Progenitor cell of endocrine pancreas (in vitro differentiated cells): ENCODE measurements around the gene P4HTM. TPM values are rescaled to one million over a fixed set of nuclear protein-coding genes. Genes with fewer than 3 reads are reported as not detected.

Experiments used
- DNase-seq: peaks from one replicate; pipeline ENCODE4 v3.0.0; 2021; ENCODE audit warnings: low spot score; ENCODE audit not compliant: unreplicated experiment
- H3K27ac Mint-ChIP-seq: 2 replicates; pipeline ENCODE4 v1.8.0; 2021; ENCODE audit warnings: mild to moderate bottlenecking, moderate library complexity, mixed read lengths
- H3K27me3 Mint-ChIP-seq: 2 replicates; pipeline ENCODE4 v1.8.0; 2021; ENCODE audit warnings: mixed read lengths
- H3K36me3 Mint-ChIP-seq: 2 replicates; pipeline ENCODE4 v1.8.0; 2022; ENCODE audit warnings: mixed read lengths; ENCODE audit not compliant: insufficient read depth
- H3K4me1 Mint-ChIP-seq: 2 replicates; pipeline ENCODE4 v1.8.0; 2021; ENCODE audit warnings: low read depth, mixed read lengths
- H3K4me3 Mint-ChIP-seq: 2 replicates; pipeline ENCODE4 v1.8.0; 2021; ENCODE audit warnings: low read depth, mild to moderate bottlenecking, moderate library complexity, mixed read lengths
- H3K9me3 Mint-ChIP-seq: 2 replicates; pipeline ENCODE4 v1.8.0; 2021; ENCODE audit warnings: low read depth, mixed read lengths
- CTCF ChIP-seq: fragments of 200-600 bp; sonication (generic); IDR thresholded peaks from one replicate; pipeline ENCODE4 v1.5.0; 2021; ENCODE audit warnings: antibody characterized with exemption, mild to moderate bottlenecking; ENCODE audit not compliant: unreplicated experiment
- microRNA-seq: library from miRNA; unstranded; fragments of <30 nt; microRNA quantifications from one replicate; pipeline ENCODE4 v1.1.0, GENCODE V29; 2020; ENCODE audit warnings: borderline number of aligned reads; ENCODE audit not compliant: unreplicated experiment
- total RNA-seq: library from RNA; stranded (reverse); gene quantifications from 2 replicates; pipeline ENCODE4 v1.2.1, GENCODE V29; 2021

Gene P4HTM
- total RNA-seq, 1 donor from 2014 or later: 45.3 TPM

GRCh38 chr3:49034650-49035049 lies 44.6 kb downstream of the P4HTM start:
- Mint-ChIP-seq H3K9me3 (no peaks in the 10 kb centered on the region), H3K4me1 (no peaks in the 10 kb centered on the region), H3K4me3 (no peak overlapping the region), H3K36me3 (peaks cover 13% of the 10 kb centered on the region), H3K27me3 (no peaks in the 10 kb centered on the region), H3K27ac (peak overlapping the region; percentile 69)
- DNase-seq: no peak
- no peak for TF ChIP-seq CTCF

GRCh38 chr3:49035281-49035680 lies 45.2 kb downstream of the P4HTM start:
- H3K36me3 Mint-ChIP-seq: peaks cover 13% of the 10 kb centered on the region
- H3K9me3 Mint-ChIP-seq: no peaks in the 10 kb centered on the region
- no peak overlapping the region for H3K27ac Mint-ChIP-seq
- no peak for TF ChIP-seq CTCF
- no peaks in the 10 kb centered on the region for H3K4me1 Mint-ChIP-seq
- no peaks in the 10 kb centered on the region for H3K27me3 Mint-ChIP-seq
- H3K4me3 Mint-ChIP-seq: no peak overlapping the region
- DNase-seq: no peak

- Mint-ChIP-seq H3K27ac (peak overlapping the region; percentile 41), H3K4me1 (no peaks in the 10 kb centered on the region), H3K9me3 (no peaks in the 10 kb centered on the region), H3K36me3 (peaks cover 25% of the 10 kb centered on the region), H3K4me3 (no peak overlapping the region), H3K27me3 (no peaks in the 10 kb centered on the region)
- TF ChIP-seq CTCF: no peak
- DNase-seq: no peak
Measured at GRCh38 chr3:49053543-49053942, 63.5 kb downstream of the P4HTM start.

GRCh38 chr3:49054344-49054862 lies 64.4 kb downstream of the P4HTM start:
- Mint-ChIP-seq H3K27me3 (no peaks in the 10 kb centered on the region), H3K36me3 (peaks cover 25% of the 10 kb centered on the region), H3K27ac (no peak overlapping the region), H3K4me1 (no peaks in the 10 kb centered on the region), H3K4me3 (no peak overlapping the region), H3K9me3 (no peaks in the 10 kb centered on the region)
- TF ChIP-seq CTCF: no peak
- no peak for DNase-seq

Small RNA genes within 50 kb of the gene (microRNA-seq; reads per million reads assigned to microRNA genes)
- gene MIR191 (9,316 reads per million, percentile 92 among the genes with 10 or more reads in this experiment), gene MIR425 (18,739 reads per million, percentile 97 among the genes with 10 or more reads in this experiment)

Other genes starting within 250 kb of the P4HTM start
- gene PRKAR2A, start 142.4 kb upstream of the P4HTM start, total RNA-seq: 30.0 and 34.5 TPM in 2 replicates
- gene SLC25A20, start 91.4 kb upstream of the P4HTM start, total RNA-seq: 14.2 and 17.1 TPM in 2 replicates
- gene ARIH2, start 71.4 kb upstream of the P4HTM start, total RNA-seq: 105 and 121 TPM in 2 replicates
- gene WDR6, start 17.1 kb downstream of the P4HTM start, total RNA-seq: 369 and 414 TPM in 2 replicates
- 44.1 and 45.5 TPM in 2 replicates for gene DALRD3, start 28.3 kb downstream of the P4HTM start, total RNA-seq
- 46.1 and 49.5 TPM in 2 replicates for gene NDUFAF3, start 31.9 kb downstream of the P4HTM start, total RNA-seq
- 197 and 206 TPM in 2 replicates for gene IMPDH2, start 39.2 kb downstream of the P4HTM start, total RNA-seq
- 130 and 134 TPM in 2 replicates for gene QRICH1, start 103.8 kb downstream of the P4HTM start, total RNA-seq
- 402 and 417 TPM in 2 replicates for gene QARS1, start 114.5 kb downstream of the P4HTM start, total RNA-seq
- gene USP19, start 130.6 kb downstream of the P4HTM start, total RNA-seq: 76.2 and 81.1 TPM in 2 replicates
- gene LAMB2, start 142.8 kb downstream of the P4HTM start, total RNA-seq: 273 and 278 TPM in 2 replicates
- gene CCDC71, start 176.1 kb downstream of the P4HTM start, total RNA-seq: 28.6 and 29.8 TPM in 2 replicates
- 38.7 and 41.4 TPM in 2 replicates for gene KLHDC8B, start 181.4 kb downstream of the P4HTM start, total RNA-seq